Measurements from ENCODE around the gene OVOL1.

Gene OVOL1

GRCh38 chr11:65793144-65793581, 6.3 kb downstream of the OVOL1 start:
- FAIRE-seq, result no peak

- FAIRE-seq, result no peak
These were observed 7.0 kb downstream of the OVOL1 start for GRCh38 chr11:65793625-65794400.

GRCh38 chr11:65794570-65795510, 8.0 kb downstream of the OVOL1 start:
- FAIRE-seq, result no peak

GRCh38 chr11:65796726-65797601, 10.1 kb downstream of the OVOL1 start:
- no peak for FAIRE-seq

- FAIRE-seq, result no peak
These were observed 10.8 kb downstream of the OVOL1 start for GRCh38 chr11:65797711-65798110.

- FAIRE-seq, result no peak
These were observed 12.0 kb downstream of the OVOL1 start for GRCh38 chr11:65798882-65799281.

- FAIRE-seq, result no peak
These were observed 14.5 kb downstream of the OVOL1 start for GRCh38 chr11:65801153-65801987.

GRCh38 chr11:65802841-65803240, 16.0 kb downstream of the OVOL1 start:
- no peak for FAIRE-seq

- FAIRE-seq, result no peak
These were observed 17.1 kb downstream of the OVOL1 start for GRCh38 chr11:65803797-65804492.

GRCh38 chr11:65806979-65807378, 20.1 kb downstream of the OVOL1 start:
- FAIRE-seq, result no peak

GRCh38 chr11:65808744-65809341, 22.0 kb downstream of the OVOL1 start:
- no peak for FAIRE-seq

GRCh38 chr11:65809496-65809895, 22.6 kb downstream of the OVOL1 start:
- no peak for FAIRE-seq

- no peak for FAIRE-seq
These were observed 23.4 kb downstream of the OVOL1 start for GRCh38 chr11:65810046-65810868.

- no peak for FAIRE-seq
These were observed 25.1 kb downstream of the OVOL1 start for GRCh38 chr11:65811764-65812475.

- FAIRE-seq, result no peak
These were observed 27.5 kb downstream of the OVOL1 start for GRCh38 chr11:65814131-65814985.

GRCh38 chr11:65814986-65815565, 28.2 kb downstream of the OVOL1 start:
- FAIRE-seq, result no peak

GRCh38 chr11:65816696-65817095, 29.8 kb downstream of the OVOL1 start:
- FAIRE-seq, result no peak

Measured in A204.1 (cell line).